ENCODE results near the gene CST1.
"Not testable (repeated sequence)": the region's sequence is repeated elsewhere in the genome, so short reads cannot be mapped to it uniquely, and the experiment has no call there.

GRCh38 chr20:23756792-23757191 lies 6.1 kb upstream of the CST1 start:
- not testable (repeated sequence) for TF ChIP-seq CTCF (IDR thresholded peaks at IDR 0.05; ENCODE audit: borderline replicate concordance, extremely low read depth, low read length, poor library complexity, severe bottlenecking); EZH2 (IDR thresholded peaks at IDR 0.05; ENCODE audit: borderline replicate concordance, low read depth, low read length, severe bottlenecking)
